Mesothelial cell of epicardium (in vitro differentiated cells): ENCODE data around the gene FLVCR2. TPM values are rescaled to one million over a fixed set of nuclear protein-coding genes. Genes with fewer than 3 reads are reported as not detected.

ENCODE experiments used
- DNase-seq, 2 experiments: peaks; one replicate each; pipeline ENCODE4 v3.0.0; 2021; ENCODE audit warnings: low spot score in 2 of 2; ENCODE audit not compliant: unreplicated experiment in 2 of 2
- H3K27ac Mint-ChIP-seq: 2 replicates; pipeline ENCODE4 v1.8.0; 2021; ENCODE audit warnings: mixed read lengths
- H3K27me3 Mint-ChIP-seq: 2 replicates; pipeline ENCODE4 v1.8.0; 2021; ENCODE audit warnings: low read depth, mixed read lengths
- H3K36me3 Mint-ChIP-seq: 2 replicates; pipeline ENCODE4 v1.8.0; 2021; ENCODE audit warnings: mixed read lengths
- H3K4me1 Mint-ChIP-seq: 2 replicates; pipeline ENCODE4 v1.8.0; 2021; ENCODE audit warnings: mixed read lengths
- H3K4me3 Mint-ChIP-seq: 2 replicates; pipeline ENCODE4 v1.8.0; 2021; ENCODE audit warnings: mild to moderate bottlenecking, moderate library complexity, mixed read lengths
- H3K9me3 Mint-ChIP-seq: 2 replicates; pipeline ENCODE4 v1.8.0; 2021; ENCODE audit warnings: mixed read lengths
- total RNA-seq: library from RNA; stranded (reverse); gene quantifications from 3 replicates; pipeline ENCODE4 v1.2.1, GENCODE V29; 2021
- TF ChIP-seq, protein P1 (sequence below): fragments of 200-600 bp; sonication (generic); IDR thresholded peaks from one replicate; pipeline ENCODE4 v1.5.0; 2021; ENCODE audit warnings: antibody characterized with exemption; ENCODE audit not compliant: unreplicated experiment

FLVCR2 gene
- total RNA-seq, 1 donor from 2014 or later = 3.0 TPM

DNA sequence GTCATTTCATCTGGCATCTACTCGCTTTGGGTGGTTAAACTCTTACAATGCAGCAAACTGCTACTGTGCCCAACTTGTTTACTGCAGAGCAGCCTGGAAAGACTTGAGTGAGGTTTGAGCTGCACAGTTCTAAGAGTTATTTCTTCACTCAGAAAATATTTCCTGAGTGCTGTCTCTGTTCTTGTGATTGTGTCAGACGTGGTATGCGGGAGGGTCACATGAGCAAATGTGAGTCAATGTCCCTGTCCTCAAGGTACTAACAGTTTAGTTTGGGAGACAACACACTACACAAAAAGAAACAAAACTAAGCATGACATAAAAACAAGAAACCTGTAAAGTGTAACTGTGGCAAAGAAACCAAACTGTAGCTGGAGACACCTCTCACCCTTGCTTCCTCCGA, 32.4 kb downstream of the FLVCR2 start:
- Mint-ChIP-seq H3K27ac (no peak overlapping the region), H3K4me1 (no peaks in the 10 kb centered on the region), H3K9me3 (peaks cover 12% of the 10 kb centered on the region), H3K27me3 (no peaks in the 10 kb centered on the region), H3K4me3 (no peak overlapping the region), H3K36me3 (no peaks in the 10 kb centered on the region)
- TF ChIP-seq, protein P1, sequence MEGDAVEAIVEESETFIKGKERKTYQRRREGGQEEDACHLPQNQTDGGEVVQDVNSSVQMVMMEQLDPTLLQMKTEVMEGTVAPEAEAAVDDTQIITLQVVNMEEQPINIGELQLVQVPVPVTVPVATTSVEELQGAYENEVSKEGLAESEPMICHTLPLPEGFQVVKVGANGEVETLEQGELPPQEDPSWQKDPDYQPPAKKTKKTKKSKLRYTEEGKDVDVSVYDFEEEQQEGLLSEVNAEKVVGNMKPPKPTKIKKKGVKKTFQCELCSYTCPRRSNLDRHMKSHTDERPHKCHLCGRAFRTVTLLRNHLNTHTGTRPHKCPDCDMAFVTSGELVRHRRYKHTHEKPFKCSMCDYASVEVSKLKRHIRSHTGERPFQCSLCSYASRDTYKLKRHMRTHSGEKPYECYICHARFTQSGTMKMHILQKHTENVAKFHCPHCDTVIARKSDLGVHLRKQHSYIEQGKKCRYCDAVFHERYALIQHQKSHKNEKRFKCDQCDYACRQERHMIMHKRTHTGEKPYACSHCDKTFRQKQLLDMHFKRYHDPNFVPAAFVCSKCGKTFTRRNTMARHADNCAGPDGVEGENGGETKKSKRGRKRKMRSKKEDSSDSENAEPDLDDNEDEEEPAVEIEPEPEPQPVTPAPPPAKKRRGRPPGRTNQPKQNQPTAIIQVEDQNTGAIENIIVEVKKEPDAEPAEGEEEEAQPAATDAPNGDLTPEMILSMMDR = no peak
- DNase-seq = no peak

DNA sequence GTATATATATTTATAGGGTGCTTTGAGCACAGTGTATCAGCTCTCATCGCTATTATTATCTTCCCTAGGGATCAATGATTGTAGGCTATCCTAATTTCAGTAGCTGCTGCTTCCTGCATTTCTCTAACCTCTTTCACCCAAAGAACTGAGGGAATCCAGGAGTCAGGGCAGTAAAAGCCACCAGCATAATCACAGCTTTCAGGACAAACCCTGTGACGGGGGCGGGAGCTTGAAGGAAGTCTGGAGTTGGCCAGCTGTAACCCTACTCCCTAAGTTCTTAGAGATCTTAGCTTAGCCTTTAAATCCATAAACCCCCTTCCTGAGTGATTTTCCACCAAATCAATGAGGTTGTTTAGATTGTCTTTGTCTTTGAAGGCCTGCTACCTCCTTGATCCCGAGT, 33.7 kb downstream of the FLVCR2 start:
- no peaks in the 10 kb centered on the region for H3K36me3 Mint-ChIP-seq
- no peak for DNase-seq
- TF ChIP-seq, protein P1 = no peak

DNA sequence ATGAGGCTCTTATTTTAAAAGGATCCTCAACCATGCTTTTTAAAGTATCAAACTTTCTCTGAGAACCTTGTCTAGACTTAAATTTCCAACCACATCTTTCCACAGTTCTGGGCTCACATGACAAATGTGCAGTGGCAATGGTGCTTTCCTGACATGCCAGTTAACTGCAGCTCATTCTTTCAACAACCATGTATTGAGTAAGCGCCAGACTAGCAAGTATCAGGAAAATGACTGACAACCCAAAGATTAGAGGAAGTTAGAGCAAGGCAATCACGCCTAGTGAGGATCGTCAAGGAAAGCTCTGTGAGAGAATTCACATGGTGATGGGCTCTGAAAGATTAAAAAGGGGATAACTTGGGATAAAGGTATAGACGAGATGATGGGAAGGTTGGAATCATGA, 35.8 kb downstream of the FLVCR2 start:
- no peak for DNase-seq
- peaks cover 12% of the 10 kb centered on the region for H3K9me3 Mint-ChIP-seq
- no peaks in the 10 kb centered on the region for H3K36me3 Mint-ChIP-seq
- no peaks in the 10 kb centered on the region for H3K27me3 Mint-ChIP-seq
- H3K4me1 Mint-ChIP-seq = no peaks in the 10 kb centered on the region
- TF ChIP-seq, protein P1 = no peak
- no peak overlapping the region for H3K27ac Mint-ChIP-seq
- H3K4me3 Mint-ChIP-seq = no peak overlapping the region

More for the DNA sequence above, 33.7 kb downstream of the FLVCR2 start:
- Mint-ChIP-seq H3K4me1 (no peaks in the 10 kb centered on the region), H3K9me3 (peaks cover 12% of the 10 kb centered on the region), H3K4me3 (no peak overlapping the region), H3K27me3 (no peaks in the 10 kb centered on the region), H3K27ac (no peak overlapping the region)

DNA sequence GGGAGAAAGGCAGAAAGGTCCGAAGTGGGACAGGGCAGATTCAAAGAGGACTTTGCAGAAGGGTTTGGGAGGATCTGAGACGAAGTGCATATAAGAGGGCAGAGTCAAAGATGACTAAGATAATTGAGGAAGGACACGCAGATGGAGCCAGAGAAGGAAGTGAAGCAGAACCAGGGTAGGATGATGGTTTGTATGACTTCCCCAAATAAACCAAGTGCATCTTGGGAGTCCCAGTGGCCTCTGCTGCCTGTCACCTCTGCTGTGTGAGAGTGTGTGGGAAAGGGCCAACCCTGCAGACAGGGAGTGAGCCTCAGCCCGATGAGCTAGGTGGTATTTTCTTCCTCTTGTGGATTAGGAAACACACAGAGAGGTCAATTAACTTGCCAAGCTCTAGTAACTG, 36.8 kb downstream of the FLVCR2 start:
- H3K36me3 Mint-ChIP-seq = no peaks in the 10 kb centered on the region
- no peak overlapping the region for H3K4me3 Mint-ChIP-seq
- DNase-seq = no peak
- H3K27ac Mint-ChIP-seq = no peak overlapping the region
- TF ChIP-seq, protein P1 = no peak
- no peaks in the 10 kb centered on the region for H3K27me3 Mint-ChIP-seq
- H3K9me3 Mint-ChIP-seq = peaks cover 12% of the 10 kb centered on the region
- no peaks in the 10 kb centered on the region for H3K4me1 Mint-ChIP-seq

DNA sequence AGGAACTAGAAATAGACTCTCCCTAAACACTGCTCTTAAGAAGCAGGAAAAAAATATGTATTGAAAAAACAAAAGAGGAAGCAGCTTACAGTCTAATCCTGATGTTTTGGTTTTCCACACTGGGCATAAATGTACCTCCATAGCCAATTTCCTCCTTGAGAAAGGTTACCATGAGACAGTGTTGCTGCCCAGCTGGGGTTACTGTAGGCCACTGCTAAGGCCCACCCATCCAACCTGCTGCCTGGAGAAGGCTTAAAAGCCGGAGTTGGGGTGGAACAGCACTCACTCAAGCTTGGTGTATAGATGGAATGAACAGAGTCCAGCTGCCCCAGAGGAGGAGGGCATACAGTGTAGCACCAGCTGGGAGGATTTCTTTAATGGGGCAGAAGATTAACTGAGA, 41.1 kb downstream of the FLVCR2 start:
- TF ChIP-seq, protein P1 = no peak
- Mint-ChIP-seq H3K9me3 (peaks cover 1% of the 10 kb centered on the region), H3K27me3 (no peaks in the 10 kb centered on the region), H3K36me3 (no peaks in the 10 kb centered on the region), H3K4me3 (no peak overlapping the region), H3K27ac (no peak overlapping the region), H3K4me1 (no peaks in the 10 kb centered on the region)
- no peak for DNase-seq

DNA sequence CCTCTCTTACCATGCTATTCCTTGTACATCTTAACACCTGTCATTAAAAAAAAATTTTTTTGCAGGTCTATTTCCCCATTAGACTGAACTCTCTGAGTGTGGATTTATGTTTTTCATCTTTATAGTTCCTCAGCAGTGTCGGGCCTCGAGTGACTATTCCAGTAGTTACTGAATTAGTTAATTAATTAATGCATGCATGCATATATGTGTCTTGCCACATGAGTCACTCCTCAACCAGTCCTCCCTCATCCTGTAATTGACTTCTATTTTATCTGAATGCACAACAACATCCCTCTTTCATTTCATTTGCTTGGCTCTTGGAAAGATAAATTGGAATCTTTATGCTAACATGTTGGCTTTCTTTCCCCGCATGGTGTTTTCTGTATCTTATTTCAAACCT, 46.6 kb downstream of the FLVCR2 start:
- Mint-ChIP-seq H3K4me1 (peaks cover 2% of the 10 kb centered on the region), H3K27ac (no peak overlapping the region), H3K27me3 (no peaks in the 10 kb centered on the region), H3K4me3 (no peak overlapping the region), H3K9me3 (peaks cover 4% of the 10 kb centered on the region), H3K36me3 (peaks cover 2% of the 10 kb centered on the region)
- TF ChIP-seq, protein P1 = no peak
- DNase-seq = no peak
